ENCODE measurements around the gene ANKRD12. TPM values are rescaled to one million over a fixed set of nuclear protein-coding genes. Genes with fewer than 3 reads are reported as not detected.

ANKRD12 gene
- total RNA-seq, 1 experiment from 2014 or later: 16.8 TPM

- Histone ChIP-seq H3K9me2 (replicated peaks; ENCODE audit: insufficient read depth, low read length) (no peaks in the 10 kb centered on the region), H4K20me1 (ENCODE audit: insufficient read depth, low read depth, low read length) (no peaks in the 10 kb centered on the region), H3K79me2 (ENCODE audit: low read length) (no peaks in the 10 kb centered on the region), H2AFZ (ENCODE audit: low read length) (no peak overlapping the region), H3K9ac (ENCODE audit: low read length) (no peak overlapping the region), H3K4me1 (ENCODE audit: low read length) (no peaks in the 10 kb centered on the region), H3K9me3 (ENCODE audit: low read length) (no peaks in the 10 kb centered on the region), H3K27me3 (ENCODE audit: low read length) (no peaks in the 10 kb centered on the region), H3K4me3 (ENCODE audit: low read length) (no peak overlapping the region), H3K36me3 (ENCODE audit: insufficient read depth, low read length) (no peaks in the 10 kb centered on the region), H3K27ac (ENCODE audit: low read length) (no peak overlapping the region), H3K4me2 (ENCODE audit: low read depth, low read length, poor library complexity, severe bottlenecking) (no peak overlapping the region)
- no peak for DNase-seq
Observed at GRCh38 chr18:9328776-9329175, 192.2 kb downstream of the ANKRD12 start.

GRCh38 chr18:9329471-9329870 is 192.9 kb downstream of the ANKRD12 start:
- no peak overlapping the region for H3K4me3 ChIP-seq (ENCODE audit: low read length)
- DNase-seq: no peak
- no peaks in the 10 kb centered on the region for H4K20me1 ChIP-seq (ENCODE audit: insufficient read depth, low read depth, low read length)
- no peak overlapping the region for H3K9ac ChIP-seq (ENCODE audit: low read length)
- peaks cover 4% of the 10 kb centered on the region for H3K4me1 ChIP-seq (ENCODE audit: low read length)
- H3K4me2 ChIP-seq (ENCODE audit: low read depth, low read length, poor library complexity, severe bottlenecking): no peak overlapping the region
- H3K9me2 ChIP-seq (replicated peaks; ENCODE audit: insufficient read depth, low read length): no peaks in the 10 kb centered on the region
- no peaks in the 10 kb centered on the region for H3K36me3 ChIP-seq (ENCODE audit: insufficient read depth, low read length)
- H2AFZ ChIP-seq (ENCODE audit: low read length): no peak overlapping the region
- H3K27me3 ChIP-seq (ENCODE audit: low read length): no peaks in the 10 kb centered on the region
- no peaks in the 10 kb centered on the region for H3K9me3 ChIP-seq (ENCODE audit: low read length)
- H3K27ac ChIP-seq (ENCODE audit: low read length): no peak overlapping the region
- no peaks in the 10 kb centered on the region for H3K79me2 ChIP-seq (ENCODE audit: low read length)

- H3K4me3 ChIP-seq (ENCODE audit: low read length): no peak overlapping the region
- H4K20me1 ChIP-seq (ENCODE audit: insufficient read depth, low read depth, low read length): 0 out of 2 replicates have a peak, but pooled peaks cover 3% of the 10 kb centered on the region
- no peaks in the 10 kb centered on the region for H3K9me2 ChIP-seq (replicated peaks; ENCODE audit: insufficient read depth, low read length)
- no peaks in the 10 kb centered on the region for H3K27me3 ChIP-seq (ENCODE audit: low read length)
- H3K79me2 ChIP-seq (ENCODE audit: low read length): peaks cover 4% of the 10 kb centered on the region
- H3K9me3 ChIP-seq (ENCODE audit: low read length): no peaks in the 10 kb centered on the region
- H3K9ac ChIP-seq (ENCODE audit: low read length): no peak overlapping the region
- H3K27ac ChIP-seq (ENCODE audit: low read length): no peak overlapping the region
- no peak for DNase-seq
- H3K4me2 ChIP-seq (ENCODE audit: low read depth, low read length, poor library complexity, severe bottlenecking): no peak overlapping the region
- peaks cover 4% of the 10 kb centered on the region for H3K4me1 ChIP-seq (ENCODE audit: low read length)
- no peak overlapping the region for H2AFZ ChIP-seq (ENCODE audit: low read length)
- H3K36me3 ChIP-seq (ENCODE audit: insufficient read depth, low read length): no peaks in the 10 kb centered on the region
Observed at GRCh38 chr18:9330419-9330818, 193.8 kb downstream of the ANKRD12 start.

GRCh38 chr18:9333441-9334328 is 197.1 kb downstream of the ANKRD12 start:
- peak overlapping the region; percentile 53 for H3K4me3 ChIP-seq (ENCODE audit: low read length)
- H3K9me3 ChIP-seq (ENCODE audit: low read length): no peaks in the 10 kb centered on the region
- H3K79me2 ChIP-seq (ENCODE audit: low read length): peaks cover 36% of the 10 kb centered on the region
- H3K9ac ChIP-seq (ENCODE audit: low read length): no peak overlapping the region
- 0 out of 2 replicates have a peak, but pooled peaks cover 5% of the 10 kb centered on the region for H4K20me1 ChIP-seq (ENCODE audit: insufficient read depth, low read depth, low read length)
- H3K27me3 ChIP-seq (ENCODE audit: low read length): no peaks in the 10 kb centered on the region
- no peak for DNase-seq
- peaks cover 19% of the 10 kb centered on the region for H3K4me1 ChIP-seq (ENCODE audit: low read length)
- H3K4me2 ChIP-seq (ENCODE audit: low read depth, low read length, poor library complexity, severe bottlenecking): peak overlapping the region; percentile 57
- H3K9me2 ChIP-seq (replicated peaks; ENCODE audit: insufficient read depth, low read length): no peaks in the 10 kb centered on the region
- no peak overlapping the region for H3K27ac ChIP-seq (ENCODE audit: low read length)
- H3K36me3 ChIP-seq (ENCODE audit: insufficient read depth, low read length): peaks cover 12% of the 10 kb centered on the region
- H2AFZ ChIP-seq (ENCODE audit: low read length): peak overlapping the region; percentile 48; the same call in 1 of the 2 replicates

- H2AFZ ChIP-seq (ENCODE audit: low read length): peak within 1 kb of the TSS; percentile 87; the same call in 1 of the 2 replicates
- H3K27ac ChIP-seq (ENCODE audit: low read length): no peak within 1 kb of the TSS
- 0 out of 2 replicates have a peak, but pooled peaks cover 5% of the 10 kb centered on the region for H4K20me1 ChIP-seq (ENCODE audit: insufficient read depth, low read depth, low read length)
- H3K79me2 ChIP-seq (ENCODE audit: low read length): peaks cover 37% of the 10 kb centered on the region
- H3K4me1 ChIP-seq (ENCODE audit: low read length): peaks cover 19% of the 10 kb centered on the region
- H3K27me3 ChIP-seq (ENCODE audit: low read length): no peaks in the 10 kb centered on the region
- no peaks in the 10 kb centered on the region for H3K9me2 ChIP-seq (replicated peaks; ENCODE audit: insufficient read depth, low read length)
- peak; percentile 98 for DNase-seq
- peak within 1 kb of the TSS; percentile 82 for H3K9ac ChIP-seq (ENCODE audit: low read length)
- peak within 1 kb of the TSS; percentile 98 for H3K4me3 ChIP-seq (ENCODE audit: low read length)
- H3K9me3 ChIP-seq (ENCODE audit: low read length): no peaks in the 10 kb centered on the region
- H3K4me2 ChIP-seq (ENCODE audit: low read depth, low read length, poor library complexity, severe bottlenecking): peak within 1 kb of the TSS; percentile 99
- H3K36me3 ChIP-seq (ENCODE audit: insufficient read depth, low read length): peaks cover 14% of the 10 kb centered on the region
Observed at GRCh38 chr18:9334329-9334972, 197.9 kb downstream of the ANKRD12 start, which contains the start of gene TWSG1. Gene TWSG1 (plus strand): TSS chr18:9334773. CDS start chr18:9337230, 2,457 bp downstream.

GRCh38 chr18:9334973-9335696 is 198.6 kb downstream of the ANKRD12 start:
- Histone ChIP-seq H3K27me3 (ENCODE audit: low read length) (no peaks in the 10 kb centered on the region), H3K9me2 (replicated peaks; ENCODE audit: insufficient read depth, low read length) (no peaks in the 10 kb centered on the region), H3K4me3 (ENCODE audit: low read length) (peak overlapping the region; percentile 98), H3K36me3 (ENCODE audit: insufficient read depth, low read length) (peaks cover 14% of the 10 kb centered on the region), H3K4me1 (ENCODE audit: low read length) (peaks cover 19% of the 10 kb centered on the region), H3K79me2 (ENCODE audit: low read length) (peaks cover 40% of the 10 kb centered on the region), H3K27ac (ENCODE audit: low read length) (no peak overlapping the region), H4K20me1 (ENCODE audit: insufficient read depth, low read depth, low read length) (0 out of 2 replicates have a peak, but pooled peaks cover 5% of the 10 kb centered on the region), H3K9me3 (ENCODE audit: low read length) (no peaks in the 10 kb centered on the region), H3K4me2 (ENCODE audit: low read depth, low read length, poor library complexity, severe bottlenecking) (peak overlapping the region; percentile 99), H2AFZ (ENCODE audit: low read length) (peak overlapping the region; percentile 87; the same call in 1 of the 2 replicates), H3K9ac (ENCODE audit: low read length) (peak overlapping the region; percentile 82)
- peak; percentile 77 for DNase-seq
